WTC11 (cell line): ENCODE data around the gene SLC25A21.

Source experiments
- CTCF ChIP-seq: fragments of 200-600 bp; IDR thresholded peaks from 2 replicates; pipeline ENCODE4 v1.8.0; 2022; ENCODE audit warnings: antibody characterized with exemption
- FOXK1 ChIP-seq: sonication (generic); formaldehyde crosslinking; IDR thresholded peaks from 2 replicates; pipeline ENCODE4 v1.8.0; 2022; ENCODE audit warnings: mild to moderate bottlenecking, moderate library complexity, missing genetic modification reagents
- JUN ChIP-seq: sonication (generic); formaldehyde crosslinking; IDR thresholded peaks from 2 replicates; pipeline ENCODE4 v1.8.0; 2023; ENCODE audit warnings: mild to moderate bottlenecking, missing genetic modification reagents
- NR3C1 ChIP-seq: sonication (generic); formaldehyde crosslinking; conservative IDR thresholded peaks from 2 replicates; pipeline ENCODE4 v1.8.1; 2023; ENCODE audit warnings: low read depth, mild to moderate bottlenecking, missing genetic modification reagents
- SOX15 ChIP-seq: fragments of 250-450 bp; sonication (Bioruptor Pico); IDR thresholded peaks from 2 replicates; pipeline ENCODE4 v1.9.0; 2021; ENCODE audit warnings: mild to moderate bottlenecking
- TCF7 ChIP-seq: sonication (generic); formaldehyde crosslinking; IDR thresholded peaks from 2 replicates; pipeline ENCODE4 v1.8.0; 2022; ENCODE audit warnings: mild to moderate bottlenecking, low read depth, missing genetic modification reagents, moderate library complexity
- USF2 ChIP-seq: sonication (generic); formaldehyde crosslinking; IDR thresholded peaks from 2 replicates; pipeline ENCODE4 v1.8.1; 2023; ENCODE audit warnings: mild to moderate bottlenecking, missing genetic modification reagents, moderate library complexity
- ZBTB43 ChIP-seq: sonication (generic); formaldehyde crosslinking; IDR thresholded peaks from 2 replicates; pipeline ENCODE4 v1.8.1; 2023; ENCODE audit warnings: mild to moderate bottlenecking, missing genetic modification reagents
- ZNF219 ChIP-seq: sonication (generic); formaldehyde crosslinking; IDR thresholded peaks from 2 replicates; pipeline ENCODE4 v1.8.0; 2023; ENCODE audit warnings: missing genetic modification reagents, mild to moderate bottlenecking, borderline replicate concordance
- ZNF263 ChIP-seq: sonication (generic); formaldehyde crosslinking; IDR thresholded peaks from 2 replicates; pipeline ENCODE4 v1.8.1; 2022; ENCODE audit warnings: low read depth, mild to moderate bottlenecking, moderate library complexity, missing genetic modification reagents
- ZNF281 ChIP-seq: sonication (generic); formaldehyde crosslinking; IDR thresholded peaks from 2 replicates; pipeline ENCODE4 v1.8.0; 2023; ENCODE audit warnings: mild to moderate bottlenecking, missing genetic modification reagents

- TF ChIP-seq CTCF (no peak), FOXK1 (no peak), NR3C1 (no peak), JUN (CRISPR knock-in tag) (no peak), ZNF263 (no peak), USF2 (CRISPR knock-in tag) (no peak), SOX15 (CRISPR knock-in tag) (no peak), ZNF281 (CRISPR knock-in tag) (no peak), ZNF219 (CRISPR knock-in tag) (no peak), ZBTB43 (CRISPR knock-in tag) (no peak), TCF7 (CRISPR knock-in tag) (no peak)
These were observed 405.4 kb downstream of the SLC25A21 start for GRCh38 chr14:36766974-36767373.
